ENCODE results near the gene AHDC1. TPM values are rescaled to one million over a fixed set of nuclear protein-coding genes. Genes with fewer than 3 reads are reported as not detected.
A peak's percentile ranks its signal among the peaks of the same experiment; 100 is the strongest.

Gene AHDC1
- total and polyA plus RNA-seq, 2 of the 13 experiments (the other 11 are each of a cell fraction or from before 2014, with no cell fraction given): 1.0 to 2.7 TPM

GRCh38 chr1:27517907-27518718 is 85.8 kb downstream of the AHDC1 start (continued):
- no peak for TF ChIP-seq ZNF512B (CRISPR knock-in tag; IDR thresholded peaks at IDR 0.05; ENCODE audit: borderline replicate concordance)
- TF ChIP-seq FOXC1 (CRISPR knock-in tag; IDR thresholded peaks at IDR 0.05; ENCODE audit: borderline replicate concordance): peak; percentile 56; the same call in 1 of the 2 replicates
- TF ChIP-seq DNMT1 (CRISPR knock-in tag; IDR thresholded peaks at IDR 0.05): no peak
- no peak for TF ChIP-seq NCOA5 (CRISPR knock-in tag; IDR thresholded peaks at IDR 0.05)
- peak; percentile 55; the same call in 1 of the 2 replicates for TF ChIP-seq GABPB1 (CRISPR knock-in tag; IDR thresholded peaks at IDR 0.05)
- TF ChIP-seq ZSCAN31 (CRISPR knock-in tag; IDR thresholded peaks at IDR 0.05; ENCODE audit: low read depth): no peak
- no peak for TF ChIP-seq RBFOX2 (IDR thresholded peaks at IDR 0.05; ENCODE audit: low read depth, low read length)
- TF ChIP-seq ATF7 (IDR thresholded peaks at IDR 0.05): no peak
- TF ChIP-seq ATF7 (CRISPR knock-in tag; IDR thresholded peaks at IDR 0.05): no peak
- TF ChIP-seq ZNF232 (CRISPR knock-in tag; IDR thresholded peaks at IDR 0.05; ENCODE audit: borderline replicate concordance): no peak
- TF ChIP-seq MLXIP (CRISPR knock-in tag; IDR thresholded peaks at IDR 0.05; ENCODE audit: borderline replicate concordance): no peak
- TF ChIP-seq ZHX1 (CRISPR knock-in tag; IDR thresholded peaks at IDR 0.05; ENCODE audit: low read depth): no peak
- TF ChIP-seq ZFP91 (CRISPR knock-in tag; IDR thresholded peaks at IDR 0.05; ENCODE audit: borderline replicate concordance): peak; percentile 12; the same call in 1 of the 2 replicates
- peak; percentile 34; the same call in 1 of the 2 replicates for TF ChIP-seq KDM2A (CRISPR knock-in tag; IDR thresholded peaks at IDR 0.05; ENCODE audit: borderline replicate concordance, low read depth)
- TF ChIP-seq SMAD9 (CRISPR knock-in tag; IDR thresholded peaks at IDR 0.05): no peak
- TF ChIP-seq ZNF629 (CRISPR knock-in tag; conservative IDR thresholded peaks at IDR 0.05): no peak
- TF ChIP-seq LCORL (IDR thresholded peaks at IDR 0.05): no peak
- TF ChIP-seq LCORL (CRISPR knock-in tag; IDR thresholded peaks at IDR 0.05): 0 out of 2 replicates have a peak, but pooled peaks have one; percentile 45
- 0 out of 2 replicates have a peak, but pooled peaks have one; percentile 18 for TF ChIP-seq ZMYM4 (CRISPR knock-in tag; IDR thresholded peaks at IDR 0.05)

Data from HepG2 (cell line).